COLO668 (cell line): ENCODE data around the gene PRSS21.

Experiments
- DNase-seq: peaks from one replicate; lab custom pipeline; 2025; ENCODE audit not compliant: unreplicated experiment; lab: John Stamatoyannopoulos, UW

Gene PRSS21

GRCh38 chr16:2779978-2780898 is 36.8 kb upstream of the PRSS21 start:
- no peak for DNase-seq

DNA sequence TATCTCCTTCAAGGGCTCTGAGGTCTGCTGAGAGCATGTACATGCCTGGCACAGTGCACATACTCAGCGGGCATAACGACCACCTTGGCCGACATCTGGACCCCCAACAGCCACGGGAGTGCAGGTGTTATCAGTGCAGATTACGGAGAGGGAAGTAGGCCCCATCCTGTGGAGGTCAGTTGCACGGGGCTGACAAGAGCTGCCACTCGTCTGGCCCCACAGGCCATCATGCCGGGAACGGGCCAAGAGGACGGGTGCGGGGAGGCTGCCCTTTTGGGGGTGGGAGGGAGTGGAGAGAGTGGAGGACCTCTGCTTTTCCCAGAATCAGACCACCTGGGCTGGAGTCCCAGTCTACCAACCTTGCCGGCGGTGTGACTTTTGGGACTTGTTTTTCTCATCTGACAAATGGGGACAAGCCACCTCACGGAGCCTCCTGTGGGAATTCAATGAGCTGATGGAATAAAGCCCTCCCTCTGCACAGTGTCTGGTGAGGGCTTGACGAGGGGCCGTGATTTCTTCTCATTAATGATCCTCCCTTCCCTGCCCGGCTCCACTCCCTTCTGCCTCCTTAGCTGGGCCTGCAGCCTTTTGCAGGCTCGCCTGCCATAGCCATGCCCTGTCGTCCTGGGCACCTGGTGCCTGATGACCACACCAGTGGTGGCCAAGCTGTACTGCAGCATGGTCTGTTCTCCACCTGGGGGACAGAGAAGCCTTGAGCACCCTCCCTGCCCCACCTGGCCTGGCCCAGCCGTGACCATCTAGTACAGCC is 34.3 kb upstream of the PRSS21 start:
- DNase-seq, result no peak

- DNase-seq, result no peak
Measured at GRCh38 chr16:2783581-2784357, 33.3 kb upstream of the PRSS21 start.

DNA sequence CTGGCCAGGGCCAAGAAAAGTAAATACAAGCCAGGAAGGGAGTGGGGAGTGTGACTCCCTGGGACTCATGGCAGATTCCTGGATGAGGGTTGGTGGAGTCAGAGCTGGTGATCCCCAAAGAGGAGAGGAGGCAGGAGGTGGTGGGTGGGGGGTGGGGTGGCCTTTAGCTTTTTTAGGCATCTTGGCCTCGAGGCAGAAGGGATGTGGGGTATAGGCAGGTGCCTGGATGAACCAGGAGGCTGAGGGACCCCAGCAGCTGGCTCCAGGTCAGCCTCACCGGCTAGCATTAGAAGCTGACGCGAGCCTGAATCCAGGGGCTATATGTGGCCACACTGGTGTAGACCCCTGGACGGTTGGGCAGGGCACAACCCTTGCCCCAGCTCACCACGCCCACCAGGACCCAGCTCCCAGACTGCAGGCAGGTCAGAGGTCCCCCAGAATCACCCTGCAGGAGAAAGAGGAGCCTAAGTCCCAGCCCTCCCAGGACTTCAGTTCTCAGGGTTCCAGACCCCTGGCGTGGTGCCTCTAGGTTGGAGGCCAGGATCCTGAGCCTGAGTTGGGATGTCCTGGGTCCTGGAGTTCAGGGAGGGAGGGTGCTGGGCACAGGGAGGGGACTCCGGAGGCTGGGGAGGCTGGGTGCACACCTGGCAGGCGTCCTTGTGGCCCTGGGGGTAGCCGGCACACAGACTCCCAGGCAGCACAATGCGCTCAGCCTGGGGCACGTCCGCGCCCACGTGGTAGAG is 32.5 kb upstream of the PRSS21 start:
- DNase-seq, result peak; percentile 58

DNA sequence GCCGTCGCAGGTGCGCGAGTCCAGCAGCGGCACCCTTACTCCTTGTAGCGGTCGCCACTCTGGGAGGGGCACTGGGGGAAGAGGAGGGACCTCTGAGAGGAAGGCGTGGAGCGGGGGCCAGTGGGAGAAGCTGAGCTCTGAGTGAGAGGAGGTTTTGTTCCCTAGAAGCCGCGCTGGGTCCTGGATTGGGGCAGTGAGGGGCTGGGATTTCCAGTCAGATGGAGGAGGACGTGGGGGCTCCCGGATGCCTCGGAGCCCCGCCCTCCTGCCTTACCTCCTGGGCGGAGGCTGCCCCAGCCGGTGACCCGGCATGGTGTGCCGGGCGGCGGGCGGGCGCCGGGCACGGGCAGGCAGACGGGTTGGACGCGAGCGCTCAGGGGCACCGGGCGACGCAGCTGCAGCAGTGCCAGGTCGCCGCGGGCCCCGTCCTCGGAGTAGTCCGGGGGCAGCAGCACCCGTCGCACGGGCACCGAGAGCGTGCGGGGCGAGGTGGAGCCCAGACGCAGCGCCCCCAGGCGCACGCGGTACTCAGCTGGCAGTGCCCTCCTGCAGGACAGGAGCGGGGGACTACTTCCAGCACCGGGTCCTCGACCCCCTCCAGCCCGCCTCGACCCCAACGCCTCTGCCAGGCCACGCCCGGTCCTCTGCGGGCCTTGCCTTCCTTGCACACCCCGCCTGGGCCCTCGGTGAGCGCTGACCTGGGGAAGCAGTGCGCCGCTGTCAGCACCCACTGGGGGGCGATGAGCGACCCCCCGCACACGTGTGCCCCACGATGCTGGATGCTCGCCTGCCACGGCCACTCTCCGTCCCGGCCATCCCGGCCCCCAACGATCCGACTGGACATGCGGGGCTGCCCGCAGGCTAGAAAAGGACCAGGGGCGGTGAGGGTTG is 31.7 kb upstream of the PRSS21 start:
- DNase-seq, result peak; percentile 36

DNA sequence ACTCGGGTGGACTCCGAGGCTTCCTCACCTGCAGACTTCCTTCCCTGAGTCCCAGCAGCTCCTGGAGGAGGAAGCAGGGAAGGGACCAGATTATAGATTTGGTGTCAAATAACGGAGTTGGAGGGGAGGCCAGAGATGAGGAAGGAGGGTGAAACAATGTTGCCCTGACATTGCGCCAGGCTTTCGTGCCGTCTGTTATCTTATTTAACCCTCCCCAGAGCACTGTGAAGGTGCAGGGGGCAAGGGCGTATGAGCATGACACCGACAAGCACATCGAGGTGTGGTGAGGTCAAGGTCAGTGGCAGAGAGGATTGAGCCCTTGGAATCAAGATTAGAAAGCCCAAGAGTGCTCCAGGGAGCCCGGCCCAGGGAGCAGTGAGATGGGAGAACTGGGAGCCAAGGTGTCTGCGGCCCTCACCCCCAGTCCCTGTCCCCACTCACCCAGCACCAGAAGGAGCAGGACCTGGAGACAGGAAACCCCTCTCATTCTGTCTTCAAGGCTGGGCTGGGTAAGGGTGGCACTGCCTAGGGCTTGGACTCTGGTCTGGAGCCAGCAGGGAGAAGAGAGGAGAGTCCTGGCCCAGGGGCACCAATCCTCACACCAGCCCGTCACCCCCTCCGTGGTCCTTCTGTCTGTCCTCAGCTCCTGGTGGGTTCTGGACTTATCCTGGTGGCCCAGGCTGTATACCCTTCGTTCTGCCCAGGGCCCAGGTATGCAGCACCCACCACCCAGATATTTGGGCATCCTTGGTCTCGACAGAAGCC is 30.8 kb upstream of the PRSS21 start:
- no peak for DNase-seq

DNA sequence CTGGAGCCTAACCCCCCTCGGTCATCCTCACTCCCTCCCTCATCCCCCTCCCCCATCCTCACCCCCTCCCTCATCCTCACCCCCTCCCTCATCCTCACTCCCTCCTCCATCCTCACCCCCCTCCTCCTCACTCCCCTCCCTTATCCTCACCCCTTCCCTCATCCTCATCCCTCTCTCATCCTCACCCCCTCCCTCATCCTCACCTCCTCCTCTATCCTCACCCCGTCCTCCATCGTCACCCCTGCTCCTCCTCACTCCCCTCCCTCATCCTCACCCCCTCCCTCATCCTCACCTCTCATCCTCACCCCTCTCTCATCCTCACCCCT is 30.2 kb upstream of the PRSS21 start:
- DNase-seq, result no peak

DNA sequence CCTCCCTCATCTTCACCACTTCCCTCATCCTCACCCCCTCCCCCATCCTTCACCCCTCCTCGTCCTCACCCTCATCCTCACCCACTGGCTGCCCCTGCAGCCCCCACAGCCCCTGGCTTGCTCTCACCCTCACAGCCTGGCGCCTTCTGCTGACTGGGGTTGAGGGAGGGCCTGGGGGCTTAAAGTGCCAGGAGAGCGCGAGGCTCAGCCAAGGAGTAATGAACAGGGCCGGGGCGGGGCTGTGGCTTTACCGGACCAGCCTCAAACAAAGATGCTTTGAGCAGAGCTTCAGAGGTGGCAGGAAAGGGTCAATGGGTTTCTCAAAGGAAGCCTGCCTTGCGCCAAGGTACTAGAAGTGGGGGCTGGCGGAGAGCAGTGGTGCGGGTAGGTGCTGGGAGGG is 29.6 kb upstream of the PRSS21 start, which contains the start of gene PRSS33:
Gene PRSS33, minus strand, starts transcription at position 155 of the 400 bp plus-strand sequence. CDS start 1,013 bp downstream, outside the sequence.
- DNase-seq, result no peak

DNA sequence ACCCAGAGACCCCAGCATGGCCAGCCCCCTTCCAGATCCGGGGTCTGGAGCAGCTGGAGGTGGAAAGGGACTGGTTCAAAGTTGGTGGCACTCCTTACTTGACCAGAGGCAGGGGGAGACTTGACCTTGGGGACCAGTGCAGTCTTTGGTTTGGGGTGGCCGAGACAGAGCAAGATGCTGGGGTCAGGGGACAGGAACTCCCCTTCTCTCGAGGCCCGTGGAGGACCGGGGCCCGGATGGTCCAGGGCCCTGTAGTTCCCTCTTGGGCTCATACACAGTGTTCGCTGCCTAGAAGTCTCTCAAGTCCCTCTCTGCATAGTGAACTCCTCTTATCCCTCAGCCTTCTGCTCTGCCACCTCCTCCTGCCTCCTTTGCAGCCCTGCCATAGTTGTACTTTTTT is 29.1 kb upstream of the PRSS21 start:
- no peak for DNase-seq

- no peak for DNase-seq
Measured at GRCh38 chr16:2790631-2791030, 26.4 kb upstream of the PRSS21 start.

DNA sequence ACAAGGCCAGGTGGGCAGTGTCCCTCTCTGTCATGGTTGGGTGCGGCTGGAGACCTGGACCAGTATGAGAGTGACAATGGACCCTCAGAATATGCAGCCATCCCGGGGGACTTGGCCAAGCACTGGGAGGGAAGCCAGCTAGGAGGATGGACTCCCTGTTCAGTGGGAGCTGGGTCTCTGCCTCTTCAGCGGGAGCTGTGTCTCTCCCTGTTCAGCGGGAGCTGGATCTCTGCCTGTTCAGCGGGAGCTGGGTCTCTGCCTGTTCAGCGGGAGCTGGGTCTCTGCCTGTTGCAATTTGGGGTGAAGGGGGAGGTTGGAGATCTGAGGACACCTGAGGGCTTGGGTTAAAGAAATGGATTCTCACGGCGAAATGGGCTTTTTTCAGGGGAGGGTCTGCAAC is 25.9 kb upstream of the PRSS21 start:
- DNase-seq, result no peak

DNA sequence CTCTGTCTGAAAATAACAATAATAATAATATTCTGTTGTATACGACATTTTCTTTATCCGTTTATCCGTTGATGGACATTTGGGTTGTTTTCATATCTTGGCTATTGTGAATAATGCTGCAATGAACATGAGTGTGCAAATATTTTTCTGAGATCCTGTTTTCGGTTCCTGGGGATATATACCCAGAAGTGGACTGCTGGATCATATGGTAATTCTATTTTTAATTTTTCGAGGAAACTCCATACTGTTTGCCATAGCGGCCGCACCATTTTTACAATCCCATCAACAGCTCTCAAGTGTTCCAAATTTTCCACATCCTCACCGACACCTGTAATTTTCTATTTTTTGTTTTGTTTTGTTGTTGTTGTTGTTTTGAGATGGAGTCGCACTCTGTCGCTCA is 24.1 kb upstream of the PRSS21 start:
- no peak for DNase-seq

GRCh38 chr16:2795395-2796143 is 21.5 kb upstream of the PRSS21 start:
- DNase-seq, result no peak

DNA sequence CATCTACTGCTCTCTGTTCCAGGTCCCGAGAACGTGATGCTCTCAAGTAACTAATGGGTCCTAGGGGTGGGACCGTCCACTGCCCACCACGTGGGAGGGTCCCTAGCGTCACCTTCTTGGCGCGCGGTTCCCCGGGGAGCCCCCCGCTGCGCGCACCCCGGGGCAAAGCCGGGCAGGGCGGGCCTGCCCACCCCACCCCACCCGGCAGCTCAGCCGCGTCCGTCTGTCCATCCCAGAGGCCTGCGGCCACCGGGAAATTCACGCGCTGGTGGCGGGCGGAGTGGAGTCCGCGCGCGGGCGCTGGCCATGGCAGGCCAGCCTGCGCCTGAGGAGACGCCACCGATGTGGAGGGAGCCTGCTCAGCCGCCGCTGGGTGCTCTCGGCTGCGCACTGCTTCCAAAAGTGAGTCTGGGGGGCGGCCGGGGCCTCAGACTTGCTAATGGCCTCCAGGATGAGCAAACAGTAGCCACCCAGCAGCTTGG is 18.3 kb upstream of the PRSS21 start:
- DNase-seq, result no peak

- DNase-seq, result no peak
Measured at GRCh38 chr16:2799205-2799858, 17.7 kb upstream of the PRSS21 start.

DNA sequence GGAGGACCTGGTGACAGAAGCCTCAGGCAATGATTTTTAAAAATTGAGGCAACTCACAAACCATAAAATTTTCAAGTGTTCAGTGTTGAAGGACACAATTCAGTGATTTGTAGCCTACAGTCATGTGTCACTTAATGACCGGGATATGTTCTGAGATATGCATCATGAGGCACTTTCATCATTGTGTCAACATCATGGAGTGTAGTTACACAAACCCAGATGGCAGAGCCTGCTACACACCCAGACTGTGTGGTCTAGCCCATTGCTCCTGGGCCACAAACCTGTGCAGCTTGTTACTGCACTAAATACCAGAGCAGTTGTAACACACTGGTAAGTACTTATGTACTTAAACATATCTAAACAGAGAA is 17.2 kb upstream of the PRSS21 start:
- peak; percentile 74 for DNase-seq

DNA sequence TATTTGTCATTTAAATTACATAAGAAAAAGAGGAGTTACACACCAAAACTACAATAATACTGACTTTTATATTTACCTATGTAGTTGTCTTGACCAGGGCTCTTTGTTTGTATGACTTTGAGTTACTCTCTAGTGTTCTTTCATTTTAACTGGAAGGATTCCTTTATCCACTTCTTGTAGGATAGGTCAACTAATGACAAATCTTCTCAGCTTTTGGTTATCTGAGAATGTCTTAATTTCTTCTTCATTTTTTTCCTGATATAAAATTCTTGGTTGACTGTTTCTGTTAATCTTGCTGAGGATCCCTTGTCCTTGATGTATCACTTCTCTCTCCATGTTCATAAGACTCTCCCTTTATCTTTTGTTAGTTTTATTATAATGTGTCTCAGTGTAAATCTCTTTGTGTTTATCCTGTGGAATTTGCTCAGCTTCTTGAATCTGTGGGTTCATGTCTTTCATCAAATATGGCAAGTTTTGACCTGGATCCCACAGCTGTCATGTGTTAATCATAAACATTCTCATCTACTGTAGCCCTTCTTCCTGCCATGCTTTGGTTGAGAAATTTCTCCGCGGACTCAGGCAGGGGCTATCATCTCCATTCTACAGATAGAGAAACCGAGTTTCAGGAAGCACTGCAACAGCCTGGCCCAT is 13.4 kb upstream of the PRSS21 start:
- DNase-seq, result no peak
